HepG2 (cell line): ENCODE data around the gene MZF1. TPM values are rescaled to one million over a fixed set of nuclear protein-coding genes. Genes with fewer than 3 reads are reported as not detected.

Source experiments
- ATAC-seq: fragments of 200-7000 bp; cut with Tn5 transposase; 3 replicates; pipeline ENCODE4 v1.9.1; 2020; ENCODE audit warnings: mild to moderate bottlenecking, moderate library complexity
- BruUV-seq: library from RNA; stranded (reverse); fragments of 400-500 nt; replicated peaks from 2 replicates; lab custom pipeline; 2021; lab: Mats Ljungman, UMichigan
- CTCF ChIA-PET: fragments of 300-600 bp; formaldehyde crosslinking; extraction: SDS; loops from one replicate; lab custom pipeline; 2021; ENCODE audit warnings: low total read pairs, inconsistent platforms, low intra/inter-chr PET ratio; lab: Yijun Ruan, JAX
- POLR2A ChIA-PET: fragments of 350-600 bp; sonication (Branson Sonifier 250); formaldehyde crosslinking; loops from one replicate; lab custom pipeline; 2020; ENCODE audit warnings: antibody characterized with exemption, inconsistent platforms; lab: Yijun Ruan, JAX
- DNase-seq: peaks from one replicate; pipeline ENCODE4 v3.0.0-alpha.2; 2015; ENCODE audit warnings: low spot score
- FAIRE-seq: peaks from 3 replicates; lab custom pipeline; 2011; peaks lifted over from hg19 to GRCh38; lab: Jason Lieb, UNC
- H2AFZ ChIP-seq: one replicate; pipeline ENCODE4 v1.6.1; 2011; ENCODE audit warnings: low read length, inconsistent platforms
- H3K27ac ChIP-seq: fragments of 300-600 bp; 3 replicates; pipeline ENCODE4 v1.8.0; 2011; ENCODE audit warnings: mixed run types, mild to moderate bottlenecking, mixed read lengths, low read length, inconsistent platforms; ENCODE audit not compliant: insufficient read depth; ENCODE audit errors: extremely low read length
- H3K27me3 ChIP-seq, 2 experiments: fragments of 200-600 bp in 1 of 2; 2 replicates in 1 of 2; 3 replicates in 1 of 2; pipeline versions ENCODE4 v1.6.0 to v1.8.0; 2011; ENCODE audit warnings: low read length in 2 of 2, mild to moderate bottlenecking in 2 of 2, moderate library complexity in 2 of 2, inconsistent platforms in 1 of 2; ENCODE audit not compliant: insufficient read depth in 2 of 2, control insufficient read depth in 1 of 2
- H3K36me3 ChIP-seq, 2 experiments: fragments of 200-600 bp in 1 of 2; replicated peaks in 1 of 2; 2 replicates in 1 of 2; 3 replicates in 1 of 2; pipeline versions ENCODE4 v1.5.1 to v1.8.0; 2011; ENCODE audit warnings: low read length in 2 of 2, inconsistent platforms in 1 of 2; ENCODE audit not compliant: insufficient read depth in 2 of 2, control insufficient read depth in 1 of 2
- H3K4me1 ChIP-seq: 2 replicates; pipeline ENCODE4 v1.5.1; 2012; ENCODE audit warnings: low read length, inconsistent platforms; ENCODE audit not compliant: insufficient read depth
- H3K4me2 ChIP-seq: 2 replicates; pipeline ENCODE4 v1.6.0; 2011; ENCODE audit warnings: low read depth, low read length, inconsistent platforms
- H3K4me3 ChIP-seq, 3 experiments: fragments of 200-600 bp in 1 of 3; sonication (generic), shearing (Covaris generic) in 1 of 3; replicated peaks in 1 of 3; 2 replicates each; pipeline ENCODE4 v1.5.1; 2011 to 2016; ENCODE audit warnings: low read length in 3 of 3, inconsistent platforms in 2 of 3, low read depth in 2 of 3, mild to moderate bottlenecking in 2 of 3, control low read depth in 1 of 3, mixed read lengths in 1 of 3; ENCODE audit not compliant: insufficient read depth in 1 of 3
- H3K79me2 ChIP-seq: one replicate; pipeline ENCODE4 v1.6.1; 2011; ENCODE audit warnings: low read length, inconsistent platforms; ENCODE audit not compliant: insufficient read depth
- H3K9ac ChIP-seq: 2 replicates; pipeline ENCODE4 v1.6.0; 2011; ENCODE audit warnings: mild to moderate bottlenecking, low read depth, low read length, inconsistent platforms; ENCODE audit not compliant: insufficient read depth
- H3K9me3 ChIP-seq: 2 replicates; pipeline ENCODE4 v1.5.1; 2012; ENCODE audit warnings: mild to moderate bottlenecking, low read length
- H4K20me1 ChIP-seq: 2 replicates; pipeline ENCODE4 v1.6.0; 2011; ENCODE audit warnings: inconsistent platforms, mild to moderate bottlenecking, low read length, moderate library complexity; ENCODE audit not compliant: insufficient read depth
- ELF4 ChIP-seq: sonication (generic); formaldehyde crosslinking; IDR thresholded peaks from 2 replicates; pipeline ENCODE4 v1.5.0; 2020; ENCODE audit warnings: missing genetic modification reagents, mild to moderate bottlenecking, moderate library complexity, borderline replicate concordance
- HMGXB3 ChIP-seq: sonication (generic); formaldehyde crosslinking; IDR thresholded peaks from 2 replicates; pipeline ENCODE4 v1.4.0; 2020; ENCODE audit warnings: missing genetic modification reagents, borderline replicate concordance
- ZNF225 ChIP-seq: sonication (generic); formaldehyde crosslinking; IDR thresholded peaks from 2 replicates; pipeline ENCODE4 v1.4.0; 2020; ENCODE audit warnings: mild to moderate bottlenecking, missing genetic modification reagents
- ZNF747 ChIP-seq: sonication (generic); formaldehyde crosslinking; IDR thresholded peaks from 2 replicates; pipeline ENCODE4 v1.8.1; 2023; ENCODE audit warnings: missing genetic modification reagents, mild to moderate bottlenecking, borderline replicate concordance
- ZNF792 ChIP-seq: IDR thresholded peaks from 2 replicates; pipeline ENCODE4 v1.6.1; 2016
- WGBS: methylation state at CpG from one replicate; pipeline ENCODE4 v1.1.6; 2017; ENCODE audit warnings: low lambda C conversion rate; 5-methylcytosine and 5-hydroxymethylcytosine counted together
- in situ Hi-C: cut with HindIII; loops from 2 replicates; pipeline ENCODE4 v1.10.0; 2017; ENCODE audit warnings: low pct_unique_long_range_greater_than_20kb; ENCODE audit not compliant: extremely low pct_ligation_motif_present
- intact Hi-C: fragments of 100-400 bp; cut with micrococcal nuclease; formaldehyde crosslinking; loops from one replicate; pipeline ENCODE4 v1.10.0; 2022; ENCODE audit not compliant: unreplicated experiment
- polyA plus RNA-seq, 8 experiments: library from polyadenylated mRNA; depleted of rRNA in 3 of 8; stranded (reverse) in 7 of 8; unstranded in 1 of 8; fragments of >200 nt; fragmentation: Illumina TruSeq in 4 of 8; extraction: Trizol in 4 of 8; gene quantifications; 2 replicates each; pipeline versions ENCODE4 v1.2.1 to v1.2.3, GENCODE V29; 2011 to 2016; ENCODE audit warnings: low read depth in 4 of 8, missing spikeins in 1 of 8, mixed read lengths in 1 of 8; ENCODE audit not compliant: insufficient read depth in 1 of 8
- total RNA-seq, 5 experiments: library from RNA; depleted of rRNA; stranded (reverse); fragments of >200 nt; fragmentation: Illumina TruSeq; extraction: Trizol; gene quantifications; 2 replicates each; pipeline ENCODE4 v1.2.3, GENCODE V29; 2016; ENCODE audit warnings: low read depth in 1 of 5
- TF ChIP-seq, protein P1 (sequence below): sonication (generic); formaldehyde crosslinking; IDR thresholded peaks from 2 replicates; pipeline ENCODE4 v1.8.1; 2022; ENCODE audit warnings: low read depth, mild to moderate bottlenecking, missing genetic modification reagents

MZF1 gene
- total and polyA plus RNA-seq, 2 of the 13 experiments (the other 11 are each of a cell fraction or from before 2014, with no cell fraction given), result 3.1 to 8.1 TPM

DNA sequence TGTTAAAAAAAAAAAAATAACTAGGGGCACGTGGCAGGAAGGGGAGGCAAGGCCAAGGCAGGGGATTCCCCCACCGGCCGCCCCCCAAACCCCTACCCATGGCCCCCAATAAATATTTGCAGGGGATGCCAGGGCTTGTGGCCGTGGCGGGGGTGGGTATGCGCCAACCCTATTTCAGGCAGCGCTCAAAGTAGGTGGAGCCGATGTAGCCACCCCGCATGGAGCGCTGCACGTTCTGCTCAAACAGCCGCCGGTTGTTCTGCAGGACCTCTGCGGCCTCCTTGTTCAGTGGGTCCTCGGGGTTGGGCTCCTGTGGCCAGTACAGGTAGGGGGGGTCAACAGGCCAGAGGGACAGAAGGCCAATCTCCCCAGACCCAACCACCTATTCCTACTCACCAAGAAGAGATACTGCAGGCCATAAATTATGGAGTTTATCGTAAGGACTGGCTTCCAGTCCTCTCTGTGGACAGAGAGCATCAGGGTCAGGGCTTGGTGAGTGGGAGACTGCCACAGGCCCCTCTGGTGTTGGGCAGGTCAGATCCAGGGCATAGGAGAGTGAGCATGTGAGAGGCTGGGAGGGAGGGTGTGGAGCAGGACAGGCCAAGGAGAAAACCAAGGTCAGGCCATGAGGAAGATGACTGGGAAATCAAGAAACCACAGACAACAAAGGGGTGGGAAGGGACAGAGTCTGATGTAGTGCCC lies 17.1 kb downstream of the MZF1 start (continued):
- TF ChIP-seq HMGXB3 (CRISPR knock-in tag), result no peak
- TF ChIP-seq ZNF792 (CRISPR knock-in tag), result no peak
- TF ChIP-seq, protein P1, sequence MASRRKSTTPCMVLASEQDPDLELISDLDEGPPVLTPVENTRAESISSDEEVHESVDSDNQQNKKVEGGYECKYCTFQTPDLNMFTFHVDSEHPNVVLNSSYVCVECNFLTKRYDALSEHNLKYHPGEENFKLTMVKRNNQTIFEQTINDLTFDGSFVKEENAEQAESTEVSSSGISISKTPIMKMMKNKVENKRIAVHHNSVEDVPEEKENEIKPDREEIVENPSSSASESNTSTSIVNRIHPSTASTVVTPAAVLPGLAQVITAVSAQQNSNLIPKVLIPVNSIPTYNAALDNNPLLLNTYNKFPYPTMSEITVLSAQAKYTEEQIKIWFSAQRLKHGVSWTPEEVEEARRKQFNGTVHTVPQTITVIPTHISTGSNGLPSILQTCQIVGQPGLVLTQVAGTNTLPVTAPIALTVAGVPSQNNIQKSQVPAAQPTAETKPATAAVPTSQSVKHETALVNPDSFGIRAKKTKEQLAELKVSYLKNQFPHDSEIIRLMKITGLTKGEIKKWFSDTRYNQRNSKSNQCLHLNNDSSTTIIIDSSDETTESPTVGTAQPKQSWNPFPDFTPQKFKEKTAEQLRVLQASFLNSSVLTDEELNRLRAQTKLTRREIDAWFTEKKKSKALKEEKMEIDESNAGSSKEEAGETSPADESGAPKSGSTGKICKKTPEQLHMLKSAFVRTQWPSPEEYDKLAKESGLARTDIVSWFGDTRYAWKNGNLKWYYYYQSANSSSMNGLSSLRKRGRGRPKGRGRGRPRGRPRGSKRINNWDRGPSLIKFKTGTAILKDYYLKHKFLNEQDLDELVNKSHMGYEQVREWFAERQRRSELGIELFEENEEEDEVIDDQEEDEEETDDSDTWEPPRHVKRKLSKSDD, result no peak

DNA sequence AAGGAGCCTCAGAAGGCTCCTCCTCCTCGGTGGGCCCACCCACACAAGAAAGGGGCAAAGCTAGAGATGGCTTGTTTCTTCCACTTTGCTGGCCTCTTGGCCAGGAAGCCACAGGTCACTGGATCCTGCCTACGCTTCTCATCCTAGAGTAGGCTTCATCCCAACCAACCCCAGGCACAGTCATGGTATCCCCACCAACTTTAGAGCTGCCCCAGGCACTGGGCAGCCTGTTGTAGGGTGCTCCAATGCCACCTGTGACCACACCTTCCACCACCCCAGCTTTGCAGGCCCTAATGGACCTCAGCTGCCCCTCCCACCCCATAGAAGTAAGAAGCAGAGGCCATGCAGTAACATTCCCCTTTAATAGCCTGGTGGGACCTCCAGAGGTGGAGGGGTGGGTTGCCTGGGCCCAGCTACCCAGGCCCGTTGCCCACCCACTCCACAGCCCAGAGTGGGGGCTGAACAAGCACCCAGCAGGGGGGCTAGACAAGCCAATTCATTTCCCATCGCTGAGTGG lies 17.7 kb downstream of the MZF1 start:
- ChIA-PET CTCF (no interaction called here), POLR2A (interaction anchor here (0.8 to 3.5 kb wide), 7 partner anchors 11 to 193 kb away, joined by 3 to 58 read pairs (median 4); partner anchors contain the start of genes SLC27A5, TRIM28, ZBTB45 and ZNF497)
- Histone ChIP-seq H3K4me2 (peak overlapping the region; percentile 68), H3K36me3 (peaks cover 11 to 31% of the 10 kb centered on the region in 2 experiments), H3K4me1 (peaks cover 39% of the 10 kb centered on the region), H3K27me3 (no peaks in the 10 kb centered on the region), H3K79me2 (peaks cover 32% of the 10 kb centered on the region), H3K9ac (peak overlapping the region; percentile 71), H3K4me3 (peak overlapping the region in 2 of 3 experiments; percentile 31 to 60; a peak in 4 of 6 replicates), H3K27ac (peak overlapping the region; percentile 59), H4K20me1 (peaks cover 10% of the 10 kb centered on the region; the same call in 1 of the 2 replicates), H3K9me3 (no peaks in the 10 kb centered on the region), H2AFZ (no peak overlapping the region)
- TF ChIP-seq ZNF225 (CRISPR knock-in tag) (no peak), ELF4 (CRISPR knock-in tag) (0 out of 2 replicates have a peak, but pooled peaks have one; percentile 18), ZNF747 (CRISPR knock-in tag) (0 out of 2 replicates have a peak, but pooled peaks have one; percentile 11)
- no peak for ATAC-seq
- DNase-seq, result no peak
- intact Hi-C loops, result no loop called here
- in situ Hi-C loops, result no loop called here
- no TSS peak for BruUV-seq
- no peak for FAIRE-seq
- WGBS, result 79% methylated on average over 2 of the region's 4 CpGs
